NCI-H82 (cell line): Measurements from ENCODE around the gene TGM5.
"Not testable (repeated sequence)": the region's sequence is repeated elsewhere in the genome, so short reads cannot be mapped to it uniquely, and the experiment has no call there.

Experiments
- DNase-seq: peaks from one replicate; lab custom pipeline; 2025; lab: John Stamatoyannopoulos, UW

Gene TGM5

DNA sequence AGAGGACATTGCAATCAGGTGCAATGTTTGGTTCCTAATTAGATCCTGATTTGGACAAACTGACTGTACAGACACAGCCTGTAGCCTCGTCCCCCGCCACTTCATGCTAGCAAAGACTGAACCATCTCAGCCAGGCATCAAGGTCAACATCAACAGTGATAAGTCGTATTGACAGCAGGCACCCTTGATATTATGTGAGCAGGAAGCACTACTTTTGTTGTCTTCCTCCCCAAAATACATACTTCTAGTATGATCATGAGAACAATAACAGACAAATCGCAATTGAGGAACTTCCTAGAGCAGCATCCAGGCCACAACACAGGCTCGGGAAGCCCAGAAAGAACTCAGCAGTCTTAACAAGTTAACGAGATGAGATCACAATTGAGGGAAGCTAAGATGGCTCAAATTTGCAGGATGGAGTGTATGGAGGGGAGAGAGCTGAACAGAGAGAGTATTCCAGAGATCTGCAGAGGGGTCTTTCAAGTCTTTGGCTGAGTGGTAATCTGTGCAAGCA, 20.4 kb downstream of the TGM5 start:
- DNase-seq, result no peak

DNA sequence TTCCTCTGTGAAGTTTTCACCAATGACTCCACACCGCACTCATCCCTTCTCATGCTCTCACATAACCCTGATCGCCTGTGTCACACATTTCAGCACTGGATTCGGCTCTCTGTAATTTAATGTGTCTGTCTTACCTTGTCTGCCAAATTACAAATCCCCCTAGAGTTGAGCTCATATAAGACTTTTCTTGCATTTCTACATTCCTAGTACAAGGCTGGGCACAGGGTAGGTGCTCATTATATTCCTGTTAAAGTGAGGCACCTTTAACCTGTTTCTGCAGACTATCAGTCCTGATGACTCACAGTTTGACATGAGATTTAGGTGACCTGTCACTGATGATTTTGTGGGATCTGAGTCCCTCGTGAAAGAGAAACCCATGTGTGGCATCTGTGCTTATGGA, 22.6 kb downstream of the TGM5 start:
- DNase-seq, result no peak

DNA sequence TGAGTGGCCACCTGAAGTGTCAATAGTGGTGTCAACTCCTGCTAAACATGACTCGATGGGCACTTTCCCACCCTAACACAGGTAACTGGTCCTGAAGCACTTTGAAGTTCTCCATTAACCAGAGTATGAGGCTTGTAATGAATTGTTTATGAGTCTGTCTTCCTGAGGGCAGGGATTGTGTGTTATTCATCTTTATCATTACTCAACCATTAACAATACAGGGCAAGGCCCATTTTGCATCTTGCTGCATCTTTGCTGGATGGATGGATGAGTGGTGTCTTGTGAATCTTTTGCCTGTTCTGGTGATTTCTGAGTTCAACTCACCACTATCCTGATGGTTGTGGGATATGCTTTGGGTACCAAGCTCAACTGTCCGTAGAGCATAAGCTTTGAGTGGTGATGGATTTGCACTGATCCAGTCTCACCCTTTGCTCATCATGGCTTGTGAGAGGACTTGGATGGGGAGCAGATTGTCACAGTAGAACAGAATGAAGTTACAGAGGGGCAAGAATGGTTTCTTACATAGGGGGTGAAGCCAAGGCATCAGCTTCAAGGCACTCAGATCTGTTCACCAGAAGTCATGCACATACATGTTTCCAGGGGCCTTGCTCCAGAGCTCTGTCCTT, 23.6 kb downstream of the TGM5 start:
- DNase-seq, result no peak

DNA sequence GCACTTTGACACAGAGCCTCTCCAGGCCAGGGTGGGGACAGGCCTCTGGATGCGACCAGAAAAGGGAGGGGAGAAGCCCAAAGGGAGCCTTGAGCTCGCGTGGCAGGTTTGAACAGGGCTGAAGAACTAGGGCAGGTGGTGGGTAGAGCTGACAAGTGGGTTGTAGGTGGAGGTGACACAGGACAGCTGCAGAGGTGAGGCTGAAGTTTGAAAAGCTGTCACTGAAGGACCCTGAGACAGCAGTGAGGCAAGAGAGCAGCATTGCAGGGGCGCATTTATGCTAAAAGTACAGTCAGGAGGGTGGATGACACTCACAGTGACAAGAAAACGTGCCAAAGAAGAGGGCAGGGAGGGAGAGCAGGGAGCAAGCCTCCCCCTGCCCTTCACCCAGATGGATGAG, 24.1 kb downstream of the TGM5 start:
- no peak for DNase-seq

DNA sequence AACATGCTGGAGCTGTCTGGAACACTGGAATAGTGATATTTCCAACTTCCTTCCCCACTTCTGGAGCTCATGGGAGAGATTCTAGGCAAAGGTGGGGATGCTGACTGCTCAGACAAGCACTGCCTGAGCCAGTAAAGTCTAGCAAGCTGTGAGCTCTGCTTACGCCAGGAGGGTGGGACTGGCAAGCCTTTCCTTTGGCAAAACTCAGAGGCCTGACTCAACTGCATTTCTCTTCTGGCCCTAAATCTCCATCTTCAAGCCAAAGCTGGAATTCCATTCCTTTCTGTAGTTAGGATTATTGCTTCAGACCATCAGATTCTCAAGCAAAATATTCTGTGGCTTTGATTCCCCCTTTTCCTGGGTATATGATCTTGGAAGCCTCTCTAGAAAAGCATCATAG, 25.6 kb downstream of the TGM5 start:
- DNase-seq, result no peak

DNA sequence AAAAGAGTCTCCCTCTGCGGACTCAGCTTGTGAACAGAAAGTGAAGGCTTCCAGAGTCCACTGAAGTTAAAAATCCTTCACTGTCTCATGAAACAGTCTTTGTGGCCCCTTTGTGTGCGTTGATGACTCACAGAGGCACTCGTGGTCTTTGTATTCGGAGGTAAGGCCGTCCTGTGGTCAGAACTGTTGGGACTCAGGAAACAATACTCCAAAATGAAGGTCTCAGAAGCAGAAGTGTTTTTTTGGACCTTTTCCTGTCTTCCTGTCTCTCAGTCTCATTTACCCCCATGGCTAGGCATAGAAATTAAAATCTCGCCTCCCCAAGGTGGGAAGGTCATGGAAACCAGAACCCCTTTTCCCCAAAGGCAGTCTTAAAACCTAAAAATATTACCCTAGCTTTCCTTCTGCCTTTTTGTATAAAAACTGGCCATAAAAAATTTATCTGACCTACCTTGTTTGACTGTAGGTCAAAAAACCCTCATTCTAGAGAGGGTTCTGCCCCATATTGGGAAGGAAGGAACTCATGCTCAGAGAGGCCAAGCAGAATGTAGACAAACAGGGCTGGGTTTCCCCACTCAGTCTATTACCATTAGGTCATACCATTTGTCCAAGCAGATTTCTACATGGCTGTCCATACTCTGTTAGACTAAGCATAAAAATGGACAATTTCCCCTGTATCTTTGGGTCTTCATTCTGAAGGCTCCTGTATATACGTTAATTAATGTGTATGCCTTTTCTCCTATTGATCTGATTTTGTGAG, 26.8 kb downstream of the TGM5 start:
- no peak for DNase-seq

DNA sequence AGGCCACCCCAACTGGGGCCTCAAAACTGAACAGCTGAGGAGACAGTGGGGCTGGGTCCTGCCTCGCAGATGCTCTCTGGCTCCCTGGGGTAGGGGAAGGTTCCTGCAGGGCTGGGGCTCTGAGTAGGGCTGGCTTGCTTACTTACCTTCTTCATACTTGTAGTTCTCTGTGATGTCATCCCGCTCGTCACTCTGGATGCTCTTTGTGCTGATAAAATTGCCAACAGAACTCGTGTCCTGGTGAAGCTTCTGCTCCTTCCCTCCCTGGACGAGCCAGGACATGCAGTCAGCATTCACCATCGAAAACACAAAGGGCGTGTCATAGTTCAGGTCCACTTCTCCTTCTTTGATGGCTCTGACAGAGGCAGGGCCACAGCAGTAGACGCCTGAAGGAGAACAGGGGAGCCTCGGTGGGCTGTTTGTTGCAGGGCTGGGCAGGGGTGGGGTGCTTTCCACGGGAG, 28.0 kb downstream of the TGM5 start:
- DNase-seq, result no peak

DNA sequence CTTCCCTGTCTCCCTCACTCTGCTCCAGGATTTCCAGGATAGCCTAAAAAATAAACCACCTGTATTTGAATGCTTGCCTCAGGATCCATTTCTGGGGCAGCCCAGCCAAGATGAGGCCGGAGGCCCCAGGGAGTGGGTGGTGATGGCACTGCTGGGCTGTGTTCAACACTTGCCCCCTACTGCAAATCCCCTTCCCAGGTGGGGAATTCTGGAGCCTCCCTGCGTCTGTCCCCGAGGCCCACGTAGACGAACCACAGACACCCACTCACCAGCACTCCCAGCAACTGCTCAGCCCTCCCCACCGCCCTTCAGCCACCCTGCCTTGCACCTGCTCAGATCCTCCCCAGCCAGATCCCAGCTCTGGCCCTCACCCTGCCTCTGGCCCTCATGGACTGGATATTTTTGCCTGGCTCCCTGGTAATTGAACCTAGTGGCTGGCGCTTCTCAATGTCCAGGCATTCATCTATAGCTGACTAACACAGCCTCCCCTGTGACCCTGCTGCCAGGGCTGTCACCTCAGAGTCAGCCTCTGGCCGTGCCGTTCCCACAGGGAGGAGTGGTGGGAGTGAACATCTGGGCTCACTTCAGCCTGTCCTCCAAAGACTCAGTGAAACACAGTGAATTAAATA, 28.8 kb downstream of the TGM5 start:
- DNase-seq, result no peak

DNA sequence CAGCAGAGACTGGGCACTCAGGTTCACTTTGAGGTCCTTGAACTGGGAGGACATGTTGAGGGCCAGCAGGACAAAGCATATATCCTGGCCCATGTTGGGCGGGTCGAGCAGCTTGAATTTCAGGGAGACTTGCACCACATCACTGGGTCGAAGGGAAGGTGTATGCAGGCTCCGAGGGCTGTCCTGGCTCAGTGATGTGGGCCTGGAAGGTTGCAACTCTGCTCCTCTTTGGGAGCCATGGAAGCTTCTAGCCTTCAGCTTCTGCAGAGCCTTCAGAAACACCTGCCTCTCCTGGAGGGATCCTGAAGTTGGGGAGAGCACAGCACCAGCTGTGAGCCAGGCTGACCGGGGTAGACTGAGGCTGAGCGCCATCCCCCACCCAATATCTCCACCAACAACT, 31.2 kb downstream of the TGM5 start:
- DNase-seq, result no peak

DNA sequence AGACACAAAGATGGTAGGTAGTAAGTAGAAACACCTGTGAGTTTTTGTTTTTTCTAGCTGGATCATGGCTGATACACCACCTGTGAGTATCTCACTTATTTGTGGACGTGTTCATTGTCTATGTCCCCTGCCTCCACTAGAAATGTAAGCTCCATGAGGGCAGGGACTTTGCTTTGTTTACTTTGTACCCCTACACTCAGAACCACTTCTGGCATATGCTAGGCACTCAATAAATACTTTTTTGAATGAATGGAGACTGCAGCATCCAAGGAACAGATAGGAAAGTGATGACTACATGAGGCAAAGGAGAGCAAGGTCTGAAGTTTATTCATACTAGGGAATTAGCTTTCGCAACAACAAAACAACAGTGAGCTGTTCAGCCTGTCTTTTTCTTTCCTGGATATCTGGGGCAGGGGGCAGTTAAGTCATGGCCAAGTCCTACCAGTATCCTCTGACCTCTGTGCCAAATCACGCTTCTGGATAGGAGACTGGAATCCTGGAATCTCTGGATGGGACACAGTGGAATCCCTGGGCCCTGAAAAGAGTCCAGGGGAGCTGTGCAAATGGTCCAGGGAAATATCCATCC, 34.3 kb downstream of the TGM5 start:
- no peak for DNase-seq

DNA sequence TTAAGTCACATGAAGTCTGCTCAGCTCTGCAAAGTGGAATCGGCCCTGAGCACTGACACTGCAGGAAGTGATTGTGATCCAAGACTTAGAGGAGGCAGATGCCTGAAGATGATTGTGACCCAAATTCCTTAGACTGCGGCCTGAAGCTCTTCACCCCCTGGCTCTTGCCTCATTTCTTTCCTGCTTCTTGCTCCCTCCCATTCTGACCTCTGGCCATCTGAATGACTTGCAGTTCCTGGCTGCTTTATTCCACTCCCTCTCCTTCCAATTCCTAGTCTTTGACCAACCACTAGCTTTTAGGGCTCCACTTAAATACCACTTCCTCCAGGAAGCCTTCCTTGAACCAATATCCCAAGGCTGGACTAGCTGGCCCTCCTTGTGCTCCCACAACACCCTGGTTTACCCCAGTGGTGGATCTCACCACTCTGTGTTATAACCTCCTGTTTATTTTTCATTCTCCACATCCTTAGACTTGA, 36.0 kb downstream of the TGM5 start:
- no peak for DNase-seq

DNA sequence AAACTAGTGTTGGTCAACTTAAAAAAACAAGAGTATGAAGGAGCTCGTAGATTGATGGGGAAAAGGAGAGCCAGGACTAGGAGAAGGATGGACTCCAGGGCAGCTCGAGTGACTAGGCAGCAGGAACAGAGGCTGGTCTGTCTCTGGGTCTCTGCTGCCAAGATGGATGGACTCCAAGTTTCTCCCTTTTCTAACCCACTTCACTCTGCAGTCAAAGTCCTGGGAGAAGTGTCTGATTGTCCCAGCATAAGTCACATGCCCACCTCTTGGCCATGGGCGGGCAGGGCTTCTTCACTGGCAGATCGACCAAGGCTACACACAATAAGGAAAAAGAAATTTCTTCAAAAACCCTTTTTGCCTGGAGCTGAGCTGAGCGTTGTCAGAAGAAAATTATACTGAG, 36.8 kb downstream of the TGM5 start:
- DNase-seq, result no peak

DNA sequence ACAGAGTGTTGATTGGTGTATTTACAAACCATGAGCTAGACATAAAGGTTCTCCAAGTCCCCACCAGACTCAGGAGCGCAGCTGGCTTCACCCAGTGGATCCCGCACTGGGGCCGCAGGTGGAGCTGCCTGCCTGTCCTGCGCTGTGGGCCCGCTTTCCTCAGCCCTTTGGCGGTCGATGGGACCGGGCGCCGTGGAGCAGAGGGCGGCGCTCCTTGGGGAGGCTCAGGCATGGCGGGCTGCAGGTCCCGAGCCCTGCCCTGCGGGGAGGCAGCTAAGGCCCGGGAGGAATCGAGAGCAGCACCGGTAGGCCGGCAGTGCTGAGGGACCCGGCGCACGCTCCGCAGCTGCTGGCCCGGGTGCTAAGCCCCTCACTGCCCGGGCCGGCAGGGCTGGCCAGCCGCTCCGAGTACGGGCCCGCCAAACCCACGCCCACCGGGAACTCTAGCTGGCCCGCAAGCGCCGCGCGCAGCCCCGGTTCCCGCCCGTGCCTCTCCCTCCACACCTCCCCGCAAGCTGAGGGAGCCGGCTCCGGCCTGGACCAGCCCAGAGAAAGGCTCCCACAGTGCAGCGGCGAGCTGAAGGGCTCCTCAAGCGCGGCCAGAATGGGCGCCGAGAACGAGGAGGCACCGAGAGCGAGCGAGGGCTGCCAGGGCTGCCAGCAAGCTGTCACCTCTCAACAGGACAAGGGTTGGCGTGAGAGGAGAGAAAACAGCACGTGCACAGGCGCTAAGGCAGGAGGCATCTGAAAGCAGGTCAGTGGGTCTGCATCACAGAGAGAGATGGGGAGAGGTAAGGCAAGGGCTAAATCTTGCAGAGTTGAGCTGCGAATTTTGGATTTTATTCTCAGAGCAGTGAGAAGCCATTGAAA, 40.1 kb downstream of the TGM5 start:
- no peak for DNase-seq

DNA sequence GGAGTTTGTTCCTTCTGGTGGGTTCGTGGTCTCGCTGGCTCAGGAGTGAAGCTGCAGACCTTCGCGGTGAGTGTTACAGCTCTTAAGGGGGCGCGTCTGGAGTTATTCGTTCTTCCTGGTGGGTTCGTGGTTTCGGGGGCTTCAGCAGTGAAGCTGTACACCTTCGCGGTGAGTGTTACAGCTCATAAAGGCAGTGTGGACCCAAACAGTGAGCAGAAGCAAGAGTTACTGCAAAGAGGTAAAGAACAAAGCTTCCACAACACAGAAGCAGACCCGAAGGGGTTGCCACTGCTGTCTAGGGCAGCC, 40.8 kb downstream of the TGM5 start:
- not testable (repeated sequence) for DNase-seq

DNA sequence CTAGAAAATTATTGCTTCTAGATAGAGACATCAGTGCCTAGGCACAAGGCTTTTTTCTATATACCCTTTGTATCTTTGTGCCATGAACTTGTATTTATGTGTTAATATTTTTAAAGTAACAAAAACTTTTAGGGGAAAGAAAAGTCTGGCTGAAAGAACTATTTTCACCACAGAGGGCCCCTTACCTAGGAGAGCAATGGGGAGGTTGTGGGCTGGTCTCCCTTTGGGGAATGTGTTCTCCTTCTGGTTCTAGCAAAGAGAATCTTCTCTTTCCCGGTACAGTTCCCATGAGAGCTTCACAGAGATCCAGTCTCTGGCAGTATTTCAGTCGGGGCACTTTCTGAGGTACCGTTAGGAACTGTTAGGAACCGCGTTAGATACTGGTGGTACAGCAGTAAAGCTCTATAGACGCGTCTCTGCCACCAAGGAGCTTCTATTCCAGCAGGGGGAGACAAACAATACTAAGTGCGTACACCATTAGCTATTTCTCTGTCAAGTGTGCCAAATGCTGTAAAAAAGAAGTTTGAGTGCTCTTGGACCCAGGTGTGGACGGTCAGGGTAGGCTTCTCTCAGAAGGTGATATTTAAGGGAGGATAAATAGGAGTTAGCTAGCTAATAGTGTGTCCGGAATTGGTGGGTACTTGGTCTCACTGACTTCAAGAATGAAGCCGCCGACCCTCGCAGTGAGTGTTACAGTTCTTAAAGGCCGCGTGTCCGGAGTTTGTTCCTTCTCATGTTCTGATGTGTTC, 41.4 kb downstream of the TGM5 start:
- DNase-seq, result peak; percentile 74

DNA sequence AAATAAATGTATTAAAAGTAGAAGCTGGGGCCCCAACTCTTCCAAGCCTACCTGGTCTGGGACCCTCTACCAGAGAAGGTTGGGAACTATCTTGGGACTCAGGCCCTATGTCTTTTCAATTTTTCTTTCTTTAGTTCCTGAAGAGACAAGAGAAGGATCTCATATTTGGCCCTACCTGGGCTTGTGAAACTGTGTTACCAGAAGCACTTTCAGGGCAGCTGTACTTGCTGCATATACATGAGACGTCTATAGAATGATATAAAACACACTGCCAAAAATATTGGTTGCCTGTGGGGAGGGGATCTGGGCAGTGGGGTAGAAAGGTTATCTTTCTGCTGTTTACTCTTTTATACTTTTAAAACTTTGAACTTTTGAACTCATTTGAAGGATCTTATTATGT, 45.3 kb downstream of the TGM5 start:
- no peak for DNase-seq

DNA sequence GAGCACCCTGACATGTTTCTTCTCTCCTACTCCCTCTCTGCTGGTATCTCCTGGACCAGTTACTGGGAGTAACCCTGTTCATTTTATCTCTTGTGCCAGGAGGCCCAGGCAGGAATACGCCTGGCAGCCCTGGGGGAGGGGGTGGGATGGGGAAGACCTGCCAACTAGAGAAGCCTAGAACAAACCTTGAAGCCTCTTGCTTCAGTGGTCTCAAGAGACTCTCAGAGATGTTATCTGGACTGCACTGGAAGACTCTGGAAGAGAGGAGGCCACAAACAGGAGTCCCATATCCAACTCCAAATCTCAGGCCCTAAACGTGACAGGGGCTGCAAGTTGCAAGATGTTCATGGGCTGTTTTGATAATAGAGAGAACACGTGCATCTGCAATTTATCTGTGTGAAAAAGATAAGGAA, 45.7 kb downstream of the TGM5 start, which contains the start of gene EPB42:
EPB42 (minus strand) TSS at position 28 of the 413 bp plus-strand sequence. CDS start 193 bp downstream, outside the sequence.
- DNase-seq, result no peak

DNA sequence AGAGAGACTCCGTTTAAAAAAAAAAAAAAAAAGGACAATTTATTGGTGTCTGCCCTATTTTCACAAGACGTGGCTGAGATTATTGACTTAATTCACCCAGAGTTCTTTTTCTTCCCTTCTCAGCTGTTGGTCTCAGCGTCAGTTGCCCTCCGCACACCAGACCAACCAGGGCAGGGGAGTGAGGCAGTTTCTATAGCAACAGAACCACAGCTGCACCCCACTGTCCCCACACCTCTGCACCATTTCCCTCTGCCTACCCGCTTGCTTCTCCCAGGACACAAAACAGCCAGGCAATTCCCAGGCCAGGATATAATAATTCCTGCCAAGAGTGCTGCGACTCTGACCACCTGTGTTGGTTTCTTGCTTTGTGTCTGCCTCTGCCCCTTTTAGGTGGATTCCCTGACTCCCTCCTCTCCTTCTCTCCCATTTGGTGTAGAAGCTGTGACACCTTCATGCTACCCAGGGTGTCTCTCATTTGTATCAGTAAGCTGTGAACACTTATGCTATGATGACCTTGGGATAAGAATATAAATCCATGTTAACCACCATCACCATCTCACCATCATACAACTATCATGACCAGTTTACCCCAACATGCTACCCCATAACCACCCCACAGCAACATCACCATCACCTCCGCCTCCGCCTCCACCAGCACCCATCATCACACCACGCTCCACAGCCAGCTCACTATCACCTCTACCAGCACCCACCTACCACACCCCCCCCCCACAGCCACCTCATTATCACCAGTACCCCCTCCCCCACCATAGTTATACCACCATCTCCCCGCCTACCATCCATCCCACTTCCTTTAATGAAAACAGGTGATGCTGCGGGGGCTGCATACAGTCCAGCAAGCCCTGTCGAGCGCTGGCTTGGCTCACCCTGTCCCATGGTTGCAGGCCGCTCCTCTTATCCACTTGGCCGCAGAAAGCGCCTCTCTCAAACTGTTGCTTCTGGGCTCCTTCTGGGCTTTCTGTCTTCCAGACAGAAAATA, 46.5 kb downstream of the TGM5 start:
- DNase-seq, result no peak

DNA sequence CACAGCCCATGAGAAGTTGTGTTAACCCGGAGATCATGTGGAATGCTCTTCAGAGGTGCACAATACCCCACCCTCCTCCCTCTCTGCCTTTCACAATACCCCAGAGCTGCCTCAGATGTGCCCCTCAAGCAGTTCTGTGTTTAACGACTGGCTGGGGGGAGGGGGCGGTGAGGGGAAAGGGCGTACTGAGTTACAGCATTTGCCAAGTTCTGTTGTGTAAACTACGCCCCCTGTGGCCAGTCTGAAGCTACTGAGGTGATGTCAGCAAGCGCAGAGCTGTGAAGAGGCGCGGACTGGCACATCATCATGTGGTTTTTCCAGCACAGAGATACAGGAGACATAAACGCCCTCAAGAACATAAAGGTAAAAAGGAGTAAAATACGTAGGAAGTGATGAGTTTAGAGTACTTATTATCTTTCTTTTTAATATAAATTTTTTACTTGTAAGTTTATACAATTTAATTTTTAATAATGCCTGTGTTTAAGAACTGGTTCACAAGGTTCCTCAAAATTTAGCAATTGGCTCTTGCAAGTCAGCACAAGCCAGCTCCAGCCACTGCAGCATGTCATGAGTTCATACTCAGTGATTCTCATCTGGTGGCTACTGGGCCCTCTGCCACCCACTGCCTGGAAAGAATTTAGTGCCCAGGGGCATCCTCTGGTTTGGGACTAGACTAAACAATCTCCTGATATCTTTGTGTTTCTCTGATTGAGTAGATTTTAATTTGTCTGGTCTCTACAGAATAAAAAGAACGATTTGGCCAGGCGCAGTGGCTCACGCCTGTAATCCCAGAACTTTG, 47.6 kb downstream of the TGM5 start:
- peak; percentile 51 for DNase-seq
